ENCODE data around the gene ZNF235. TPM values are rescaled to one million over a fixed set of nuclear protein-coding genes. Genes with fewer than 3 reads are reported as not detected.

ZNF235 gene
- total and polyA plus RNA-seq, 2 donors from 2014 or later, result 3.0 to 9.4 TPM

- DNase-seq, result no peak
- H3K4me3 ChIP-seq (ENCODE audit: low read length in 3 of 3), result no peak overlapping the region
- no peaks in the 10 kb centered on the region for H3K4me1 ChIP-seq (ENCODE audit: control insufficient read depth in 2 of 3, insufficient read depth in 2 of 3, low read depth in 1 of 3, low read length in 3 of 3)
- no peak overlapping the region for H3K9ac ChIP-seq (ENCODE audit: low read length in 3 of 3)
- H3K9me3 ChIP-seq (ENCODE audit: control insufficient read depth in 2 of 3, insufficient read depth in 1 of 3, low read length in 3 of 3), result peaks cover 4 to 74% (median 25%) of the 10 kb centered on the region in 3 donors
- no peak overlapping the region for H3K27ac ChIP-seq (ENCODE audit: low read depth in 2 of 2, low read length in 2 of 2)
- H3K36me3 ChIP-seq (ENCODE audit: control insufficient read depth in 2 of 3, insufficient read depth in 3 of 3, low read length in 3 of 3), result peaks cover 15 to 33% (median 23%) of the 10 kb centered on the region in 3 donors
- TF ChIP-seq CTCF (IDR thresholded peaks at IDR 0.05; ENCODE audit: borderline replicate concordance, extremely low read depth, insufficient read depth), result no peak
- intact Hi-C loops (cut with DNase I), result no loop called here
- FAIRE-seq, result no peak
- H3K27me3 ChIP-seq (ENCODE audit: control insufficient read depth, insufficient read depth, low read length), result no peaks in the 10 kb centered on the region
Observed at GRCh38 chr19:44284968-44285367, 19.9 kb downstream of the ZNF235 start.

GRCh38 chr19:44282846-44283245, 22.0 kb downstream of the ZNF235 start:
- Histone ChIP-seq H3K9me3 (ENCODE audit: control insufficient read depth in 2 of 3, insufficient read depth in 1 of 3, low read length in 3 of 3) (peaks cover 0 to 67% (median 9%) of the 10 kb centered on the region in 3 donors), H3K4me1 (ENCODE audit: control insufficient read depth in 2 of 3, insufficient read depth in 2 of 3, low read depth in 1 of 3, low read length in 3 of 3) (no peaks in the 10 kb centered on the region), H3K4me3 (ENCODE audit: low read length in 3 of 3) (no peak overlapping the region), H3K27ac (ENCODE audit: low read depth in 2 of 2, low read length in 2 of 2) (no peak overlapping the region), H3K36me3 (ENCODE audit: control insufficient read depth in 2 of 3, insufficient read depth in 3 of 3, low read length in 3 of 3) (peaks cover 4 to 12% (median 9%) of the 10 kb centered on the region in 3 donors), H3K27me3 (ENCODE audit: control insufficient read depth, insufficient read depth, low read length) (no peaks in the 10 kb centered on the region), H3K9ac (ENCODE audit: low read length in 3 of 3) (no peak overlapping the region)
- FAIRE-seq (no peak), DNase-seq (no peak)
- intact Hi-C loops (cut with DNase I), result no loop called here
- no peak for TF ChIP-seq CTCF (IDR thresholded peaks at IDR 0.05; ENCODE audit: borderline replicate concordance, extremely low read depth, insufficient read depth)

- no peak for TF ChIP-seq CTCF (IDR thresholded peaks at IDR 0.05; ENCODE audit: borderline replicate concordance, extremely low read depth, insufficient read depth)
- H3K4me3 ChIP-seq (ENCODE audit: low read length in 3 of 3), result no peak overlapping the region
- FAIRE-seq, result no peak
- H3K4me1 ChIP-seq (ENCODE audit: control insufficient read depth in 2 of 3, insufficient read depth in 2 of 3, low read depth in 1 of 3, low read length in 3 of 3), result no peaks in the 10 kb centered on the region
- H3K9me3 ChIP-seq (ENCODE audit: control insufficient read depth in 2 of 3, insufficient read depth in 1 of 3, low read length in 3 of 3), result peaks cover 0 to 59% (median 3%) of the 10 kb centered on the region in 3 donors
- no peak overlapping the region for H3K27ac ChIP-seq (ENCODE audit: low read depth in 2 of 2, low read length in 2 of 2)
- H3K9ac ChIP-seq (ENCODE audit: low read length in 3 of 3), result no peak overlapping the region
- intact Hi-C loops (cut with DNase I), result no loop called here
- DNase-seq, result no peak
- H3K36me3 ChIP-seq (ENCODE audit: control insufficient read depth in 2 of 3, insufficient read depth in 3 of 3, low read length in 3 of 3), result no peaks in the 10 kb centered on the region
- H3K27me3 ChIP-seq (ENCODE audit: control insufficient read depth, insufficient read depth, low read length), result no peaks in the 10 kb centered on the region
Observed at GRCh38 chr19:44280916-44281315, 23.9 kb downstream of the ZNF235 start.

- no peak for TF ChIP-seq CTCF (IDR thresholded peaks at IDR 0.05; ENCODE audit: borderline replicate concordance, extremely low read depth, insufficient read depth)
- intact Hi-C loops (cut with DNase I), result no loop called here
- peaks cover 0 to 5% (median 5%) of the 10 kb centered on the region in 3 donors for H3K36me3 ChIP-seq (ENCODE audit: control insufficient read depth in 2 of 3, insufficient read depth in 3 of 3, low read length in 3 of 3)
- H3K4me1 ChIP-seq (ENCODE audit: control insufficient read depth in 2 of 3, insufficient read depth in 2 of 3, low read depth in 1 of 3, low read length in 3 of 3), result no peaks in the 10 kb centered on the region
- peaks cover 0 to 63% (median 15%) of the 10 kb centered on the region in 3 donors for H3K9me3 ChIP-seq (ENCODE audit: control insufficient read depth in 2 of 3, insufficient read depth in 1 of 3, low read length in 3 of 3)
- no peak overlapping the region for H3K27ac ChIP-seq (ENCODE audit: low read depth in 2 of 2, low read length in 2 of 2)
- no peak for DNase-seq
- no peaks in the 10 kb centered on the region for H3K27me3 ChIP-seq (ENCODE audit: control insufficient read depth, insufficient read depth, low read length)
- FAIRE-seq, result no peak
- no peak overlapping the region for H3K9ac ChIP-seq (ENCODE audit: low read length in 3 of 3)
- no peak overlapping the region for H3K4me3 ChIP-seq (ENCODE audit: low read length in 3 of 3)
Observed at GRCh38 chr19:44278181-44278690, 26.6 kb downstream of the ZNF235 start.
